Omental fat pad (tissue), 4 donors: ENCODE results near the gene SEMA5A. TPM values are rescaled to one million over a fixed set of nuclear protein-coding genes. Genes with fewer than 3 reads are reported as not detected.

ENCODE experiments used
- ATAC-seq: fragments of 150-250 bp; one replicate; pipeline ENCODE4 v1.9.1; 2016; ENCODE audit warnings: mild to moderate bottlenecking, moderate library complexity; ENCODE audit not compliant: low FRiP score
- DNase-seq: peaks from one replicate; pipeline ENCODE4 v3.0.0-alpha.2; 2019; ENCODE audit warnings: low spot score
- total RNA-seq, 4 donors: library from RNA; depleted of rRNA; stranded (reverse); fragments of >200 nt; gene quantifications; one replicate each; pipeline ENCODE4 v1.1.0, GENCODE V29; 2016
- TF ChIP-seq, protein P1 (sequence below), 3 donors: fragments of 450-650 bp; IDR thresholded peaks; one replicate each; pipeline ENCODE4 v1.5.1; 2016 to 2017; ENCODE audit warnings: antibody characterized with exemption in 3 of 3, mild to moderate bottlenecking in 3 of 3, moderate library complexity in 2 of 3

SEMA5A gene
- total RNA-seq, 4 donors from 2014 or later, result 6.3 to 60.2 (median 22.1) TPM

GRCh38 chr5:9218358-9218757 is 327.5 kb downstream of the SEMA5A start:
- ATAC-seq (no peak), DNase-seq (no peak)
- TF ChIP-seq, protein P1, sequence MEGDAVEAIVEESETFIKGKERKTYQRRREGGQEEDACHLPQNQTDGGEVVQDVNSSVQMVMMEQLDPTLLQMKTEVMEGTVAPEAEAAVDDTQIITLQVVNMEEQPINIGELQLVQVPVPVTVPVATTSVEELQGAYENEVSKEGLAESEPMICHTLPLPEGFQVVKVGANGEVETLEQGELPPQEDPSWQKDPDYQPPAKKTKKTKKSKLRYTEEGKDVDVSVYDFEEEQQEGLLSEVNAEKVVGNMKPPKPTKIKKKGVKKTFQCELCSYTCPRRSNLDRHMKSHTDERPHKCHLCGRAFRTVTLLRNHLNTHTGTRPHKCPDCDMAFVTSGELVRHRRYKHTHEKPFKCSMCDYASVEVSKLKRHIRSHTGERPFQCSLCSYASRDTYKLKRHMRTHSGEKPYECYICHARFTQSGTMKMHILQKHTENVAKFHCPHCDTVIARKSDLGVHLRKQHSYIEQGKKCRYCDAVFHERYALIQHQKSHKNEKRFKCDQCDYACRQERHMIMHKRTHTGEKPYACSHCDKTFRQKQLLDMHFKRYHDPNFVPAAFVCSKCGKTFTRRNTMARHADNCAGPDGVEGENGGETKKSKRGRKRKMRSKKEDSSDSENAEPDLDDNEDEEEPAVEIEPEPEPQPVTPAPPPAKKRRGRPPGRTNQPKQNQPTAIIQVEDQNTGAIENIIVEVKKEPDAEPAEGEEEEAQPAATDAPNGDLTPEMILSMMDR (IDR thresholded peaks at IDR 0.05), result no peak

- DNase-seq (no peak), ATAC-seq (no peak)
- TF ChIP-seq, protein P1 (IDR thresholded peaks at IDR 0.05), result no peak
These were observed 333.3 kb downstream of the SEMA5A start for GRCh38 chr5:9212605-9213004.

GRCh38 chr5:9209846-9210492 is 335.9 kb downstream of the SEMA5A start:
- no peak for DNase-seq
- TF ChIP-seq, protein P1 (IDR thresholded peaks at IDR 0.05), result no peak
- no peak for ATAC-seq

- ATAC-seq (no peak), DNase-seq (no peak)
- TF ChIP-seq, protein P1 (IDR thresholded peaks at IDR 0.05), result no peak
These were observed 338.0 kb downstream of the SEMA5A start for GRCh38 chr5:9207817-9208418.

DNA sequence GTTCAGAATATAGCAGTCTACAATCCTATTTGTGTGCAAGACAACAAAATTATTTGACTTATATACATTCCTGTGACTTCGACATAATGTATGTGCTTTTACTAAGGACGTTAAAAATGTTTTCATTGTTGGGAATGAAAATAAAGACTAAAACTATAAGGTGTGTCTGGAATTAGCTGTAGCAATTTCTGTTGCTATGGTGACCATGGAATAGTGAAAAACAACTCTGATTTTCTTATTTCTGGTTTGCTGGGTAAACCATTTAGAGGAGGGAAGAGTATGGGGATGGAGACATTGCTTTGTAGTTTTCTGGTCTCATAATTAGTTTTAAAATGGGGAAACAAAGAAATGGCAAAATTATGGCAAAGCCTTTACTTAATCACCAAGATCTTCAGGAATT is 343.2 kb downstream of the SEMA5A start:
- ATAC-seq, result no peak
- no peak for DNase-seq
- TF ChIP-seq, protein P1 (IDR thresholded peaks at IDR 0.05), result no peak

DNA sequence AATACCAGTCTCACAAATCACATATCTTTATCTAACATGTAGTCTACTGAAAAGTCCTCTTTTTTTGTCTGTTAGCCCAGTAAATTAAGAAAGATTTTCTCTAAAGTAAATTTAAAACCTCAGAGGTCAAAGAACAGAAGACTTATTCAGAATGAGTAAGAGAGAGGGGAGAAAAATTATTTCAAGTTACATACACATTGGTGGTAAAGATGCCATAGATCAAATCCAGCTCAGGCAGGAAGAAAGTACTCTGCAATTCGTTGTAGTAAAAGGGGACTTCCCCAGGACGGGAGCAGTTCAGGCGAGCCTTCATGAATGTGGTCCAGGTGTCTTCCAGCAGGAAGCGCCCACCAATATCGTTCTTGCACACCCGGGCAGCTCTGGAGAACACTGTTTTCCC is 344.1 kb downstream of the SEMA5A start:
- TF ChIP-seq, protein P1 (IDR thresholded peaks at IDR 0.05), result no peak
- ATAC-seq, result no peak
- DNase-seq, result no peak

GRCh38 chr5:9201011-9201410 is 344.9 kb downstream of the SEMA5A start:
- ATAC-seq (no peak), DNase-seq (no peak)
- TF ChIP-seq, protein P1 (IDR thresholded peaks at IDR 0.05), result no peak
